H1 (cell line): ENCODE measurements around the gene ERC1. TPM values are rescaled to one million over a fixed set of nuclear protein-coding genes. Genes with fewer than 3 reads are reported as not detected.

ENCODE experiments used
- CTCF ChIA-PET: fragments of 300-600 bp; sonication (Branson Sonifier 250); formaldehyde crosslinking; loops from one replicate; lab custom pipeline; 2021; ENCODE audit not compliant: partially characterized antibody; lab: Charles Lee
- POLR2A ChIA-PET: fragments of 300-600 bp; sonication (Branson Sonifier 250); formaldehyde crosslinking; loops from one replicate; lab custom pipeline; 2021; ENCODE audit warnings: inconsistent platforms; ENCODE audit not compliant: partially characterized antibody; lab: Charles Lee
- DNase-seq, 2 experiments: peaks; one replicate each; pipeline versions ENCODE4 v3.0.0 to v3.0.0-alpha.2; 2010 to 2022; ENCODE audit warnings: low spot score in 2 of 2, low read depth in 1 of 2, mixed read lengths in 1 of 2
- FAIRE-seq: peaks from 2 replicates; lab custom pipeline; 2011; peaks lifted over from hg19 to GRCh38; lab: Jason Lieb, UNC
- H2AFZ ChIP-seq: 2 replicates; pipeline ENCODE4 v1.8.1; 2012; ENCODE audit warnings: low read length, inconsistent platforms
- H2AK5ac ChIP-seq: 2 replicates; pipeline ENCODE4 v1.6.1; 2013; ENCODE audit warnings: low read depth, low read length
- H2BK120ac ChIP-seq: replicated peaks from 2 replicates; pipeline ENCODE3; 2013; ENCODE audit warnings: low read depth, low read length, inconsistent platforms
- H2BK12ac ChIP-seq: 2 replicates; pipeline ENCODE4 v1.6.1; 2013; ENCODE audit warnings: low read depth, low read length
- H2BK15ac ChIP-seq: 2 replicates; pipeline ENCODE4 v1.6.1; 2013; ENCODE audit warnings: low read length
- H2BK20ac ChIP-seq: 2 replicates; pipeline ENCODE4 v1.6.1; 2013; ENCODE audit warnings: low read length
- H2BK5ac ChIP-seq: 2 replicates; pipeline ENCODE4 v1.6.1; 2013; ENCODE audit warnings: low read depth, low read length
- H3K14ac ChIP-seq: 2 replicates; pipeline ENCODE4 v1.6.1; 2013; ENCODE audit warnings: inconsistent platforms; ENCODE audit not compliant: insufficient read length
- H3K18ac ChIP-seq: 2 replicates; pipeline ENCODE4 v1.6.1; 2013; ENCODE audit warnings: low read length; ENCODE audit errors: extremely low read depth
- H3K23ac ChIP-seq: 2 replicates; pipeline ENCODE4 v1.6.1; 2013; ENCODE audit warnings: inconsistent platforms; ENCODE audit not compliant: insufficient read length
- H3K23me2 ChIP-seq: 2 replicates; pipeline ENCODE4 v1.6.1; 2013; ENCODE audit warnings: low read depth, low read length
- H3K27ac ChIP-seq: 2 replicates; pipeline ENCODE4 v1.6.1; 2011; ENCODE audit warnings: low read depth, low read length, inconsistent platforms
- H3K27me3 ChIP-seq, 4 experiments: replicated peaks in 1 of 4; 1 replicate in 1 of 4; 2 replicates in 3 of 4; pipeline versions ENCODE4 v1.6.1 to v1.8.1; 2011 to 2013; ENCODE audit warnings: low read length in 3 of 4, mild to moderate bottlenecking in 3 of 4, inconsistent platforms in 2 of 4, mixed read lengths in 2 of 4, moderate library complexity in 1 of 4; ENCODE audit not compliant: control insufficient read depth in 3 of 4, insufficient read depth in 3 of 4; ENCODE audit errors: extremely low read depth in 1 of 4
- H3K36me3 ChIP-seq, 4 experiments: 2 replicates each; pipeline versions ENCODE4 v1.6.1 to v1.8.1; 2011 to 2013; ENCODE audit warnings: mild to moderate bottlenecking in 4 of 4, low read length in 3 of 4, moderate library complexity in 2 of 4, control low read depth in 1 of 4, inconsistent platforms in 1 of 4; ENCODE audit not compliant: insufficient read depth in 4 of 4, control insufficient read depth in 2 of 4
- H3K4ac ChIP-seq: replicated peaks from 2 replicates; pipeline ENCODE3; 2013; ENCODE audit warnings: low read length, low read depth, mixed read lengths, inconsistent platforms; ENCODE audit not compliant: insufficient read length
- H3K4me1 ChIP-seq, 4 experiments: replicated peaks in 1 of 4; 1 replicate in 1 of 4; 2 replicates in 3 of 4; pipeline versions ENCODE4 v1.6.1 to v1.8.1; 2011 to 2013; ENCODE audit warnings: low read length in 3 of 4, inconsistent platforms in 2 of 4, mixed read lengths in 1 of 4; ENCODE audit not compliant: insufficient read depth in 4 of 4, control insufficient read depth in 3 of 4
- H3K4me2 ChIP-seq, 2 experiments: 2 replicates each; pipeline versions ENCODE4 v1.6.1 to v1.8.1; 2011 to 2013; ENCODE audit warnings: low read depth in 2 of 2, low read length in 2 of 2, control low read depth in 1 of 2, inconsistent platforms in 1 of 2, mild to moderate bottlenecking in 1 of 2; ENCODE audit not compliant: insufficient read depth in 1 of 2
- H3K4me3 ChIP-seq, 4 experiments: fragments of 200-600, 300-600 bp in 1 of 4; sonication (generic), shearing (Covaris generic), sonication (Bioruptor Twin) in 1 of 4; 2 replicates each; pipeline versions ENCODE4 v1.5.1 to v1.8.1; 2011 to 2016; ENCODE audit warnings: low read length in 4 of 4, low read depth in 3 of 4, control low read depth in 2 of 4, inconsistent platforms in 2 of 4, mild to moderate bottlenecking in 2 of 4, mixed read lengths in 1 of 4, moderate library complexity in 1 of 4; ENCODE audit not compliant: insufficient read depth in 2 of 4; ENCODE audit errors: extremely low read depth in 1 of 4
- H3K56ac ChIP-seq: replicated peaks from 2 replicates; pipeline ENCODE3; 2013; ENCODE audit warnings: low read depth, mild to moderate bottlenecking, mixed read lengths, low read length, inconsistent platforms; ENCODE audit not compliant: insufficient read length
- H3K79me1 ChIP-seq: 2 replicates; pipeline ENCODE4 v1.6.1; 2013; ENCODE audit warnings: low read depth, low read length, control low read depth
- H3K79me2 ChIP-seq, 2 experiments: 2 replicates each; pipeline versions ENCODE4 v1.6.1 to v1.8.1; 2012 to 2013; ENCODE audit warnings: low read length in 2 of 2, mild to moderate bottlenecking in 2 of 2, inconsistent platforms in 1 of 2; ENCODE audit not compliant: insufficient read depth in 2 of 2, control insufficient read depth in 1 of 2
- H3K9ac ChIP-seq, 4 experiments: replicated peaks in 1 of 4; 1 replicate in 1 of 4; 2 replicates in 3 of 4; pipeline versions ENCODE4 v1.6.1 to v1.8.1; 2011 to 2013; ENCODE audit warnings: low read depth in 3 of 4, low read length in 3 of 4, control low read depth in 2 of 4, mild to moderate bottlenecking in 2 of 4, moderate library complexity in 2 of 4, inconsistent platforms in 1 of 4; ENCODE audit errors: extremely low read depth in 1 of 4
- H3K9me3 ChIP-seq, 2 experiments: 2 replicates each; pipeline versions ENCODE4 v1.6.1 to v1.8.1; 2012 to 2013; ENCODE audit warnings: mild to moderate bottlenecking in 2 of 2, moderate library complexity in 2 of 2, control low read depth in 1 of 2, inconsistent platforms in 1 of 2, low read depth in 1 of 2, low read length in 1 of 2, mixed read lengths in 1 of 2; ENCODE audit not compliant: insufficient read depth in 2 of 2
- H4K20me1 ChIP-seq, 2 experiments: replicated peaks in 1 of 2; 2 replicates each; pipeline versions ENCODE3 to v1.8.1; 2011 to 2013; ENCODE audit warnings: inconsistent platforms in 2 of 2, low read length in 2 of 2, mild to moderate bottlenecking in 1 of 2; ENCODE audit not compliant: insufficient read depth in 2 of 2, control insufficient read depth in 1 of 2
- H4K5ac ChIP-seq: 2 replicates; pipeline ENCODE4 v1.6.1; 2013; ENCODE audit warnings: low read length, low read depth, mixed read lengths, inconsistent platforms; ENCODE audit not compliant: insufficient read length
- H4K8ac ChIP-seq: 2 replicates; pipeline ENCODE4 v1.8.0; 2013; ENCODE audit warnings: mild to moderate bottlenecking, moderate library complexity, low read length, inconsistent platforms; ENCODE audit not compliant: insufficient read depth; ENCODE audit errors: extremely low read depth
- H4K91ac ChIP-seq: replicated peaks from 2 replicates; pipeline ENCODE3; 2013; ENCODE audit warnings: low read length, mixed read lengths, inconsistent platforms; ENCODE audit not compliant: insufficient read length
- WGBS, 2 experiments: shearing (Covaris generic) in 1 of 2; methylation state at CpG; one replicate each; pipeline versions ENCODE4 v1.1.6 to v1.1.7; 2013 to 2015; ENCODE audit warnings: low lambda C conversion rate in 2 of 2, mixed read lengths in 2 of 2, inconsistent platforms in 1 of 2, low coverage in 1 of 2, missing lambda C conversion rate in 1 of 2; ENCODE audit not compliant: insufficient replicate concordance in 2 of 2, insufficient coverage in 1 of 2, insufficient read length in 1 of 2; ENCODE audit errors: extremely low coverage in 1 of 2, missing lambda C conversion rate in 1 of 2; 5-methylcytosine and 5-hydroxymethylcytosine counted together
- polyA plus RNA-seq, 7 experiments: library from polyadenylated mRNA; depleted of rRNA in 3 of 7; stranded (reverse) in 5 of 7; unstranded in 2 of 7; fragments of >200 nt in 5 of 7; fragments of 200-250 nt in 2 of 7; gene quantifications; 1 replicate in 5 of 7; 2 replicates in 1 of 7; 4 replicates in 1 of 7; pipeline versions ENCODE4 v1.2.1 to v1.2.3, GENCODE V29; 2011 to 2013; ENCODE audit warnings: missing spikeins in 2 of 7, mixed read lengths in 2 of 7
- total RNA-seq: library from RNA; stranded (reverse); fragmentation: NEBNext Ultra II Directional; extraction: Animal tissue kit (Norgen Biotek cat#: 25700); gene quantifications from 2 replicates; pipeline ENCODE4 v1.2.1, GENCODE V29; 2021
- TF ChIP-seq, protein P1 (sequence below): IDR thresholded peaks from 2 replicates; pipeline ENCODE4 v1.6.1; 2011; ENCODE audit warnings: low read length, improper control_type of control experiment

ERC1 gene
- total and polyA plus RNA-seq, 2 of the 8 experiments (the other 6 are each of a cell fraction or from before 2014, with no cell fraction given), result 7.8 to 45.7 TPM

GRCh38 chr12:992647-993046 is 1.6 kb downstream of the ERC1 start:
- no peak for FAIRE-seq
- H4K8ac ChIP-seq, result no peak overlapping the region
- no peak overlapping the region for H4K5ac ChIP-seq
- TF ChIP-seq, protein P1, sequence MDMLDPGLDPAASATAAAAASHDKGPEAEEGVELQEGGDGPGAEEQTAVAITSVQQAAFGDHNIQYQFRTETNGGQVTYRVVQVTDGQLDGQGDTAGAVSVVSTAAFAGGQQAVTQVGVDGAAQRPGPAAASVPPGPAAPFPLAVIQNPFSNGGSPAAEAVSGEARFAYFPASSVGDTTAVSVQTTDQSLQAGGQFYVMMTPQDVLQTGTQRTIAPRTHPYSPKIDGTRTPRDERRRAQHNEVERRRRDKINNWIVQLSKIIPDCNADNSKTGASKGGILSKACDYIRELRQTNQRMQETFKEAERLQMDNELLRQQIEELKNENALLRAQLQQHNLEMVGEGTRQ, result no peak
- H3K18ac ChIP-seq, result no peak overlapping the region
- peaks cover 5 to 8% (median 6%) of the 10 kb centered on the region in 4 experiments; a peak in 5 of 7 replicates for H3K4me1 ChIP-seq
- peaks cover 0 to 2% (median 0%) of the 10 kb centered on the region in 4 experiments; a peak in 2 of 7 replicates for H3K27me3 ChIP-seq
- no peak overlapping the region for H2BK20ac ChIP-seq
- POLR2A ChIA-PET, result interaction anchor here (1.4 to 1.6 kb wide), 2 partner anchors 9 to 16 kb away, joined by 3 to 7 read pairs; no protein-coding TSS in a partner anchor
- H4K20me1 ChIP-seq, result peaks cover 2 to 3% of the 10 kb centered on the region in 2 experiments
- peaks cover 0 to 53% of the 10 kb centered on the region in 2 experiments; a peak in 3 of 4 replicates for H3K79me2 ChIP-seq
- 74% methylated on average over 1 of the region's 1 CpG; no CpG with 5 or more reads in 1 of the 2 experiments for WGBS, 2 experiments
- H3K23ac ChIP-seq, result no peak overlapping the region
- H2AK5ac ChIP-seq, result no peak overlapping the region
- H3K9ac ChIP-seq, result no peak overlapping the region
- no peak overlapping the region for H2AFZ ChIP-seq
- H3K79me1 ChIP-seq, result peaks cover 2% of the 10 kb centered on the region; the same call in 1 of the 2 replicates
- no peak overlapping the region for H2BK12ac ChIP-seq
- H3K56ac ChIP-seq, result no peak overlapping the region
- no peak overlapping the region for H2BK120ac ChIP-seq
- no peak overlapping the region for H4K91ac ChIP-seq
- no peaks in the 10 kb centered on the region for H3K9me3 ChIP-seq
- H3K4me3 ChIP-seq, result peak overlapping the region in 3 of 4 experiments; percentile 2 to 77 (median 10); a peak in 4 of 8 replicates
- no peaks in the 10 kb centered on the region for H3K36me3 ChIP-seq
- no peak overlapping the region for H3K4ac ChIP-seq
- no peak overlapping the region for H2BK5ac ChIP-seq
- CTCF ChIA-PET, result no interaction called here
- no peak overlapping the region for H3K14ac ChIP-seq
- peak overlapping the region; percentile 79 to 95; a peak in 2 of 4 replicates for H3K4me2 ChIP-seq
- H2BK15ac ChIP-seq, result no peak overlapping the region
- H3K27ac ChIP-seq, result no peak overlapping the region
- peaks cover 14% of the 10 kb centered on the region for H3K23me2 ChIP-seq
- no peak for DNase-seq
